C4-2B (cell line): Measurements from ENCODE around the gene MAP2K2.
A peak's percentile ranks its signal among the peaks of the same experiment; 100 is the strongest.

ENCODE experiments used
- H3K27ac ChIP-seq: fragments of 450-650 bp; 2 replicates; pipeline ENCODE4 v1.5.1; 2017
- CTCF ChIP-seq: fragments of 450-650 bp; conservative IDR thresholded peaks from 2 replicates; pipeline ENCODE4 v1.5.1; 2017; ENCODE audit warnings: mild to moderate bottlenecking
- ZFX ChIP-seq: fragments of 450-650 bp; IDR thresholded peaks from 2 replicates; pipeline ENCODE4 v1.6.1; 2017

MAP2K2 gene

GRCh38 chr19:4087787-4088679 is 35.9 kb downstream of the MAP2K2 start:
- no peak overlapping the region for H3K27ac ChIP-seq
- TF ChIP-seq ZFX (no peak), CTCF (no peak)

- TF ChIP-seq CTCF = no peak
- no peak for TF ChIP-seq ZFX
- no peak overlapping the region for H3K27ac ChIP-seq
Observed at GRCh38 chr19:4086411-4086867, 37.5 kb downstream of the MAP2K2 start.

- TF ChIP-seq CTCF = no peak
- peak overlapping the region; percentile 82 for H3K27ac ChIP-seq
Observed at GRCh38 chr19:4084547-4084877, 39.4 kb downstream of the MAP2K2 start.

GRCh38 chr19:4083677-4084546 is 40.0 kb downstream of the MAP2K2 start:
- TF ChIP-seq CTCF = no peak
- TF ChIP-seq ZFX = peak; percentile 94; the same call in 1 of the 2 replicates
- peak overlapping the region; percentile 82 for H3K27ac ChIP-seq

- TF ChIP-seq CTCF (no peak), ZFX (no peak)
Observed at GRCh38 chr19:4082172-4082571, 41.8 kb downstream of the MAP2K2 start.

GRCh38 chr19:4081441-4082129 is 42.3 kb downstream of the MAP2K2 start:
- no peak overlapping the region; the same call in 1 of the 2 replicates for H3K27ac ChIP-seq
- TF ChIP-seq CTCF = no peak
- no peak for TF ChIP-seq ZFX

More at GRCh38 chr19:4082172-4082571, 41.8 kb downstream of the MAP2K2 start:
- H3K27ac ChIP-seq = no peak overlapping the region; the same call in 1 of the 2 replicates
